H1 (cell line): ENCODE measurements around the gene MGMT. TPM values are rescaled to one million over a fixed set of nuclear protein-coding genes. Genes with fewer than 3 reads are reported as not detected.

Source experiments
- CTCF ChIA-PET: fragments of 300-600 bp; sonication (Branson Sonifier 250); formaldehyde crosslinking; loops from one replicate; lab custom pipeline; 2021; ENCODE audit not compliant: partially characterized antibody; lab: Charles Lee
- POLR2A ChIA-PET: fragments of 300-600 bp; sonication (Branson Sonifier 250); formaldehyde crosslinking; loops from one replicate; lab custom pipeline; 2021; ENCODE audit warnings: inconsistent platforms; ENCODE audit not compliant: partially characterized antibody; lab: Charles Lee
- DNase-seq, 2 experiments: peaks; one replicate each; pipeline versions ENCODE4 v3.0.0 to v3.0.0-alpha.2; 2010 to 2022; ENCODE audit warnings: low spot score in 2 of 2, low read depth in 1 of 2, mixed read lengths in 1 of 2
- FAIRE-seq: peaks from 2 replicates; lab custom pipeline; 2011; peaks lifted over from hg19 to GRCh38; lab: Jason Lieb, UNC
- H2AFZ ChIP-seq: 2 replicates; pipeline ENCODE4 v1.8.1; 2012; ENCODE audit warnings: low read length, inconsistent platforms
- H2AK5ac ChIP-seq: 2 replicates; pipeline ENCODE4 v1.6.1; 2013; ENCODE audit warnings: low read depth, low read length
- H2BK120ac ChIP-seq: replicated peaks from 2 replicates; pipeline ENCODE3; 2013; ENCODE audit warnings: low read depth, low read length, inconsistent platforms
- H2BK12ac ChIP-seq: 2 replicates; pipeline ENCODE4 v1.6.1; 2013; ENCODE audit warnings: low read depth, low read length
- H2BK15ac ChIP-seq: 2 replicates; pipeline ENCODE4 v1.6.1; 2013; ENCODE audit warnings: low read length
- H2BK20ac ChIP-seq: 2 replicates; pipeline ENCODE4 v1.6.1; 2013; ENCODE audit warnings: low read length
- H2BK5ac ChIP-seq: 2 replicates; pipeline ENCODE4 v1.6.1; 2013; ENCODE audit warnings: low read depth, low read length
- H3K14ac ChIP-seq: 2 replicates; pipeline ENCODE4 v1.6.1; 2013; ENCODE audit warnings: inconsistent platforms; ENCODE audit not compliant: insufficient read length
- H3K18ac ChIP-seq: 2 replicates; pipeline ENCODE4 v1.6.1; 2013; ENCODE audit warnings: low read length; ENCODE audit errors: extremely low read depth
- H3K23ac ChIP-seq: 2 replicates; pipeline ENCODE4 v1.6.1; 2013; ENCODE audit warnings: inconsistent platforms; ENCODE audit not compliant: insufficient read length
- H3K23me2 ChIP-seq: 2 replicates; pipeline ENCODE4 v1.6.1; 2013; ENCODE audit warnings: low read depth, low read length
- H3K27ac ChIP-seq: 2 replicates; pipeline ENCODE4 v1.6.1; 2011; ENCODE audit warnings: low read depth, low read length, inconsistent platforms
- H3K27me3 ChIP-seq, 4 experiments: replicated peaks in 1 of 4; 1 replicate in 1 of 4; 2 replicates in 3 of 4; pipeline versions ENCODE4 v1.6.1 to v1.8.1; 2011 to 2013; ENCODE audit warnings: low read length in 3 of 4, mild to moderate bottlenecking in 3 of 4, inconsistent platforms in 2 of 4, mixed read lengths in 2 of 4, moderate library complexity in 1 of 4; ENCODE audit not compliant: control insufficient read depth in 3 of 4, insufficient read depth in 3 of 4; ENCODE audit errors: extremely low read depth in 1 of 4
- H3K36me3 ChIP-seq, 4 experiments: 2 replicates each; pipeline versions ENCODE4 v1.6.1 to v1.8.1; 2011 to 2013; ENCODE audit warnings: mild to moderate bottlenecking in 4 of 4, low read length in 3 of 4, moderate library complexity in 2 of 4, control low read depth in 1 of 4, inconsistent platforms in 1 of 4; ENCODE audit not compliant: insufficient read depth in 4 of 4, control insufficient read depth in 2 of 4
- H3K4ac ChIP-seq: replicated peaks from 2 replicates; pipeline ENCODE3; 2013; ENCODE audit warnings: low read length, low read depth, mixed read lengths, inconsistent platforms; ENCODE audit not compliant: insufficient read length
- H3K4me1 ChIP-seq, 4 experiments: replicated peaks in 1 of 4; 1 replicate in 1 of 4; 2 replicates in 3 of 4; pipeline versions ENCODE4 v1.6.1 to v1.8.1; 2011 to 2013; ENCODE audit warnings: low read length in 3 of 4, inconsistent platforms in 2 of 4, mixed read lengths in 1 of 4; ENCODE audit not compliant: insufficient read depth in 4 of 4, control insufficient read depth in 3 of 4
- H3K4me2 ChIP-seq, 2 experiments: 2 replicates each; pipeline versions ENCODE4 v1.6.1 to v1.8.1; 2011 to 2013; ENCODE audit warnings: low read depth in 2 of 2, low read length in 2 of 2, control low read depth in 1 of 2, inconsistent platforms in 1 of 2, mild to moderate bottlenecking in 1 of 2; ENCODE audit not compliant: insufficient read depth in 1 of 2
- H3K4me3 ChIP-seq, 4 experiments: fragments of 200-600, 300-600 bp in 1 of 4; sonication (generic), shearing (Covaris generic), sonication (Bioruptor Twin) in 1 of 4; 2 replicates each; pipeline versions ENCODE4 v1.5.1 to v1.8.1; 2011 to 2016; ENCODE audit warnings: low read length in 4 of 4, low read depth in 3 of 4, control low read depth in 2 of 4, inconsistent platforms in 2 of 4, mild to moderate bottlenecking in 2 of 4, mixed read lengths in 1 of 4, moderate library complexity in 1 of 4; ENCODE audit not compliant: insufficient read depth in 2 of 4; ENCODE audit errors: extremely low read depth in 1 of 4
- H3K56ac ChIP-seq: replicated peaks from 2 replicates; pipeline ENCODE3; 2013; ENCODE audit warnings: low read depth, mild to moderate bottlenecking, mixed read lengths, low read length, inconsistent platforms; ENCODE audit not compliant: insufficient read length
- H3K79me1 ChIP-seq: 2 replicates; pipeline ENCODE4 v1.6.1; 2013; ENCODE audit warnings: low read depth, low read length, control low read depth
- H3K79me2 ChIP-seq, 2 experiments: 2 replicates each; pipeline versions ENCODE4 v1.6.1 to v1.8.1; 2012 to 2013; ENCODE audit warnings: low read length in 2 of 2, mild to moderate bottlenecking in 2 of 2, inconsistent platforms in 1 of 2; ENCODE audit not compliant: insufficient read depth in 2 of 2, control insufficient read depth in 1 of 2
- H3K9ac ChIP-seq, 4 experiments: replicated peaks in 1 of 4; 1 replicate in 1 of 4; 2 replicates in 3 of 4; pipeline versions ENCODE4 v1.6.1 to v1.8.1; 2011 to 2013; ENCODE audit warnings: low read depth in 3 of 4, low read length in 3 of 4, control low read depth in 2 of 4, mild to moderate bottlenecking in 2 of 4, moderate library complexity in 2 of 4, inconsistent platforms in 1 of 4; ENCODE audit errors: extremely low read depth in 1 of 4
- H3K9me3 ChIP-seq, 2 experiments: 2 replicates each; pipeline versions ENCODE4 v1.6.1 to v1.8.1; 2012 to 2013; ENCODE audit warnings: mild to moderate bottlenecking in 2 of 2, moderate library complexity in 2 of 2, control low read depth in 1 of 2, inconsistent platforms in 1 of 2, low read depth in 1 of 2, low read length in 1 of 2, mixed read lengths in 1 of 2; ENCODE audit not compliant: insufficient read depth in 2 of 2
- H4K20me1 ChIP-seq, 2 experiments: replicated peaks in 1 of 2; 2 replicates each; pipeline versions ENCODE3 to v1.8.1; 2011 to 2013; ENCODE audit warnings: inconsistent platforms in 2 of 2, low read length in 2 of 2, mild to moderate bottlenecking in 1 of 2; ENCODE audit not compliant: insufficient read depth in 2 of 2, control insufficient read depth in 1 of 2
- H4K5ac ChIP-seq: 2 replicates; pipeline ENCODE4 v1.6.1; 2013; ENCODE audit warnings: low read length, low read depth, mixed read lengths, inconsistent platforms; ENCODE audit not compliant: insufficient read length
- H4K8ac ChIP-seq: 2 replicates; pipeline ENCODE4 v1.8.0; 2013; ENCODE audit warnings: mild to moderate bottlenecking, moderate library complexity, low read length, inconsistent platforms; ENCODE audit not compliant: insufficient read depth; ENCODE audit errors: extremely low read depth
- H4K91ac ChIP-seq: replicated peaks from 2 replicates; pipeline ENCODE3; 2013; ENCODE audit warnings: low read length, mixed read lengths, inconsistent platforms; ENCODE audit not compliant: insufficient read length
- ASH2L ChIP-seq: fragments of 200-600, 300-600 bp; sonication (generic); IDR thresholded peaks from one replicate; pipeline ENCODE4 v1.7.1; 2017; ENCODE audit warnings: low read length
- BRCA1 ChIP-seq: IDR thresholded peaks from 2 replicates; pipeline ENCODE4 v1.6.1; 2012; ENCODE audit warnings: low read depth, low read length, improper control_type of control experiment
- CHD1 ChIP-seq: IDR thresholded peaks from 2 replicates; pipeline ENCODE4 v1.6.1; 2012; ENCODE audit warnings: low read depth, low read length, improper control_type of control experiment
- EGR1 ChIP-seq: IDR thresholded peaks from 2 replicates; pipeline ENCODE4 v1.6.1; 2011; ENCODE audit warnings: low read depth, low read length, borderline replicate concordance
- EZH2 ChIP-seq: fragments of 200-600 bp; sonication (generic); IDR thresholded peaks from 2 replicates; pipeline ENCODE4 v1.7.1; 2012; ENCODE audit warnings: low read depth, mild to moderate bottlenecking, moderate library complexity, low read length, inconsistent platforms; ENCODE audit not compliant: severe bottlenecking
- FOSL1 ChIP-seq: IDR thresholded peaks from 2 replicates; pipeline ENCODE4 v1.6.1; 2011; ENCODE audit warnings: mild to moderate bottlenecking, low read depth, low read length, moderate library complexity; ENCODE audit not compliant: insufficient read depth
- HDAC2 ChIP-seq, 2 experiments: fragments of 300-600 bp in 1 of 2; sonication (generic) in 1 of 2; IDR thresholded peaks; 2 replicates each; pipeline ENCODE4 v1.6.1; 2011 to 2012; ENCODE audit warnings: low read depth in 2 of 2, low read length in 2 of 2, mild to moderate bottlenecking in 2 of 2, moderate library complexity in 2 of 2, borderline replicate concordance in 1 of 2, inconsistent platforms in 1 of 2
- JUN ChIP-seq: IDR thresholded peaks from 2 replicates; pipeline ENCODE4 v1.6.1; 2011; ENCODE audit warnings: low read depth, mild to moderate bottlenecking, improper control_type of control experiment, low read length
- KDM5A ChIP-seq: fragments of 200-600 bp; IDR thresholded peaks from 2 replicates; pipeline ENCODE4 v1.7.1; 2012; ENCODE audit warnings: mild to moderate bottlenecking, low read length, inconsistent platforms, mixed read lengths
- MAFK ChIP-seq: IDR thresholded peaks from 2 replicates; pipeline ENCODE4 v1.6.1; 2012; ENCODE audit warnings: low read depth, mild to moderate bottlenecking, improper control_type of control experiment, low read length
- NANOG ChIP-seq: IDR thresholded peaks from 2 replicates; pipeline ENCODE4 v1.6.1; 2011; ENCODE audit warnings: low read length, low read depth, mild to moderate bottlenecking, inconsistent platforms; ENCODE audit not compliant: insufficient read depth, poor library complexity, severe bottlenecking
- NRF1 ChIP-seq: IDR thresholded peaks from 2 replicates; pipeline ENCODE4 v1.6.1; 2011; ENCODE audit warnings: mild to moderate bottlenecking, low read depth, low read length, improper control_type of control experiment
- SP4 ChIP-seq: IDR thresholded peaks from 2 replicates; pipeline ENCODE4 v1.6.1; 2012; ENCODE audit warnings: low read length, inconsistent platforms
- SUZ12 ChIP-seq: fragments of 200-600 bp; sonication (generic); IDR thresholded peaks from 2 replicates; pipeline ENCODE4 v1.6.1; 2012; ENCODE audit warnings: mild to moderate bottlenecking, inconsistent platforms, low read length, moderate library complexity, mixed read lengths
- TCF12 ChIP-seq: IDR thresholded peaks from 2 replicates; pipeline ENCODE4 v1.6.1; 2011; ENCODE audit warnings: low read depth, mild to moderate bottlenecking, low read length
- WGBS, 2 experiments: shearing (Covaris generic) in 1 of 2; methylation state at CpG; one replicate each; pipeline versions ENCODE4 v1.1.6 to v1.1.7; 2013 to 2015; ENCODE audit warnings: low lambda C conversion rate in 2 of 2, mixed read lengths in 2 of 2, inconsistent platforms in 1 of 2, low coverage in 1 of 2, missing lambda C conversion rate in 1 of 2; ENCODE audit not compliant: insufficient replicate concordance in 2 of 2, insufficient coverage in 1 of 2, insufficient read length in 1 of 2; ENCODE audit errors: extremely low coverage in 1 of 2, missing lambda C conversion rate in 1 of 2; 5-methylcytosine and 5-hydroxymethylcytosine counted together
- polyA plus RNA-seq, 7 experiments: library from polyadenylated mRNA; depleted of rRNA in 3 of 7; stranded (reverse) in 5 of 7; unstranded in 2 of 7; fragments of >200 nt in 5 of 7; fragments of 200-250 nt in 2 of 7; gene quantifications; 1 replicate in 5 of 7; 2 replicates in 1 of 7; 4 replicates in 1 of 7; pipeline versions ENCODE4 v1.2.1 to v1.2.3, GENCODE V29; 2011 to 2013; ENCODE audit warnings: missing spikeins in 2 of 7, mixed read lengths in 2 of 7
- total RNA-seq: library from RNA; stranded (reverse); fragmentation: NEBNext Ultra II Directional; extraction: Animal tissue kit (Norgen Biotek cat#: 25700); gene quantifications from 2 replicates; pipeline ENCODE4 v1.2.1, GENCODE V29; 2021

MGMT gene
- total and polyA plus RNA-seq, 2 of the 8 experiments (the other 6 are each of a cell fraction or from before 2014, with no cell fraction given) = 9.9 to 10.7 TPM

DNA sequence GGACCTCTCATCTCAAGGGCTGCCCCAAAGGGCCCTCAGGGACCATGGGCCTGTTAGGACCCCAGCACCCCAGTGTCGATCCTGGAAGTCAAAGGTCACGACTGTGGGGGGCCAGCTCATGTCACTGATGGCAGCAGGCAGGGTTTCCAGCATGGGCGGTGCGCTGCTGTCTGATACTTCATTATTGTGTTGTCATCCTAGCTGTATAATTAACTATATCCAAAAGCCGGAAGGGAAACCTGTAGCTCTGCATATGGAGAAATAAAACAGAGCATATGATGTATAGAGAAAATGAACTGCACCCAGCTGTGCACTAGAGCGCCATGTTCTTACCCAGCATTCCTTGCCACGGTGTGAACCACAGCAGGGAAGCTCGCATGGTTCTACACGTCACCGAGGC lies 300.7 kb downstream of the MGMT start:
- H4K20me1 ChIP-seq = no peaks in the 10 kb centered on the region
- H3K4me3 ChIP-seq = no peak overlapping the region
- no peak overlapping the region for H3K23ac ChIP-seq
- no peaks in the 10 kb centered on the region for H3K79me2 ChIP-seq
- no peak overlapping the region for H3K18ac ChIP-seq
- H2AK5ac ChIP-seq = no peak overlapping the region
- H3K9me3 ChIP-seq = no peaks in the 10 kb centered on the region
- no peaks in the 10 kb centered on the region; a peak in 1 of 7 replicates for H3K4me1 ChIP-seq
- no peaks in the 10 kb centered on the region for H3K79me1 ChIP-seq
- H2BK120ac ChIP-seq = no peak overlapping the region
- H3K27ac ChIP-seq = no peak overlapping the region
- no peak overlapping the region for H3K56ac ChIP-seq
- 88% methylated on average over 10 of the region's 10 CpGs; no CpG with 5 or more reads in 1 of the 2 experiments for WGBS, 2 experiments
- no peak overlapping the region for H2BK5ac ChIP-seq
- no peak overlapping the region for H4K8ac ChIP-seq
- no peak overlapping the region for H4K5ac ChIP-seq
- FAIRE-seq (no peak), DNase-seq (peak in 1 of 2 experiments; percentile 27)
- H2BK12ac ChIP-seq = no peak overlapping the region
- no peak overlapping the region for H3K14ac ChIP-seq
- no peak overlapping the region for H3K4me2 ChIP-seq
- H3K4ac ChIP-seq = no peak overlapping the region
- no peak overlapping the region for H2AFZ ChIP-seq
- POLR2A ChIA-PET = interaction anchor here (1.2 kb wide), 1 partner anchor 11 kb away, joined by 3 read pairs; no protein-coding TSS in a partner anchor
- no peaks in the 10 kb centered on the region for H3K23me2 ChIP-seq
- no peak overlapping the region for H4K91ac ChIP-seq
- H3K27me3 ChIP-seq = no peaks in the 10 kb centered on the region
- no peak overlapping the region for H2BK15ac ChIP-seq
- H3K36me3 ChIP-seq = no peaks in the 10 kb centered on the region
- H2BK20ac ChIP-seq = no peak overlapping the region
- CTCF ChIA-PET = interaction anchor here (0.6 to 3.0 kb wide), 21 partner anchors 8 to 1706 kb away, joined by 3 to 10 read pairs (median 4); no protein-coding TSS in a partner anchor
- no peak overlapping the region for H3K9ac ChIP-seq
- TF ChIP-seq SUZ12 = no peak
- no peak for TF ChIP-seq NRF1
- TF ChIP-seq FOSL1 = no peak
- TF ChIP-seq TCF12 = no peak
- no peak for TF ChIP-seq EGR1
- TF ChIP-seq EZH2 = no peak
- no peak for TF ChIP-seq JUN
- no peak for TF ChIP-seq NANOG
- TF ChIP-seq CHD1 = no peak
- TF ChIP-seq KDM5A = no peak
- TF ChIP-seq HDAC2 (IDR thresholded peaks at IDR 0.05; ENCODE audit: borderline replicate concordance in 1 of 2, low read depth in 2 of 2, low read length in 2 of 2) = no peak
- no peak for TF ChIP-seq MAFK
- no peak for TF ChIP-seq BRCA1
- no peak for TF ChIP-seq ASH2L
- no peak for TF ChIP-seq SP4
